PFSK-1 (cell line): ENCODE data around the gene ICE2.

Experiments
- FOXP2 ChIP-seq: optimal IDR thresholded peaks from 2 replicates; pipeline ENCODE3; 2011; ENCODE audit warnings: borderline replicate concordance, control low read depth, inconsistent platforms; ENCODE audit not compliant: insufficient read depth; ENCODE audit errors: extremely low read length, extremely low read depth
- POLR2AphosphoS5 ChIP-seq: IDR thresholded peaks from 2 replicates; pipeline ENCODE4 v1.6.1; 2012; ENCODE audit warnings: low read depth, mild to moderate bottlenecking, control low read depth, low read length, moderate library complexity
- SIN3A ChIP-seq: IDR thresholded peaks from 2 replicates; pipeline ENCODE4 v1.6.1; 2012; ENCODE audit warnings: mild to moderate bottlenecking, low read length, moderate library complexity, borderline replicate concordance; ENCODE audit not compliant: insufficient read depth
- TAF1 ChIP-seq: IDR thresholded peaks from 2 replicates; pipeline ENCODE4 v1.6.1; 2012; ENCODE audit warnings: low read length, control low read depth, borderline replicate concordance; ENCODE audit not compliant: insufficient read depth
- TF ChIP-seq, protein P1 (sequence below), 2 experiments: IDR thresholded peaks; 2 replicates each; pipeline versions ENCODE4 v1.6.1 to v1.8.0; 2011 to 2012; ENCODE audit warnings: low read depth in 2 of 2, low read length in 2 of 2, control low read depth in 1 of 2, inconsistent platforms in 1 of 2, mild to moderate bottlenecking in 1 of 2, moderate library complexity in 1 of 2; ENCODE audit not compliant: insufficient read depth in 1 of 2

DNA sequence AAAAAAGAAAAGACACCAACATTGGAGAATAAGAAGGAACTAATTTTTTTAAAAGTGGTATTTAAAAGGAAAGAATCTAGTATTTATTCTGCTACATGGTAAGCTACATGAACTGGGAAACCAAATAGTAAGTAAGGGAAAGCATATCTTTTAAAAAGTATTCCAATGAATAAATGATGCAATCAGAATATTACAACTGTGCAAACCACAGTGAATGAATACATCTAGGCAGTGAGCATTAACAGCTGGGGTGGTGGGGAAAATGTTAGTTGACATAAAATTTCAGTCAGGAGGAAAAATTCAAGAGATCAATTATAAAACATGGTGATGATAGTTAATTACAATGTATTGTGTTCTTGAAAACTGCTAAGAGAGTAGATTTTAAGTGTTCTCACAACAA is 16.9 kb downstream of the ICE2 start:
- TF ChIP-seq POLR2AphosphoS5 (no peak), TAF1 (no peak), FOXP2 (no peak), SIN3A (no peak)
- TF ChIP-seq, protein P1, sequence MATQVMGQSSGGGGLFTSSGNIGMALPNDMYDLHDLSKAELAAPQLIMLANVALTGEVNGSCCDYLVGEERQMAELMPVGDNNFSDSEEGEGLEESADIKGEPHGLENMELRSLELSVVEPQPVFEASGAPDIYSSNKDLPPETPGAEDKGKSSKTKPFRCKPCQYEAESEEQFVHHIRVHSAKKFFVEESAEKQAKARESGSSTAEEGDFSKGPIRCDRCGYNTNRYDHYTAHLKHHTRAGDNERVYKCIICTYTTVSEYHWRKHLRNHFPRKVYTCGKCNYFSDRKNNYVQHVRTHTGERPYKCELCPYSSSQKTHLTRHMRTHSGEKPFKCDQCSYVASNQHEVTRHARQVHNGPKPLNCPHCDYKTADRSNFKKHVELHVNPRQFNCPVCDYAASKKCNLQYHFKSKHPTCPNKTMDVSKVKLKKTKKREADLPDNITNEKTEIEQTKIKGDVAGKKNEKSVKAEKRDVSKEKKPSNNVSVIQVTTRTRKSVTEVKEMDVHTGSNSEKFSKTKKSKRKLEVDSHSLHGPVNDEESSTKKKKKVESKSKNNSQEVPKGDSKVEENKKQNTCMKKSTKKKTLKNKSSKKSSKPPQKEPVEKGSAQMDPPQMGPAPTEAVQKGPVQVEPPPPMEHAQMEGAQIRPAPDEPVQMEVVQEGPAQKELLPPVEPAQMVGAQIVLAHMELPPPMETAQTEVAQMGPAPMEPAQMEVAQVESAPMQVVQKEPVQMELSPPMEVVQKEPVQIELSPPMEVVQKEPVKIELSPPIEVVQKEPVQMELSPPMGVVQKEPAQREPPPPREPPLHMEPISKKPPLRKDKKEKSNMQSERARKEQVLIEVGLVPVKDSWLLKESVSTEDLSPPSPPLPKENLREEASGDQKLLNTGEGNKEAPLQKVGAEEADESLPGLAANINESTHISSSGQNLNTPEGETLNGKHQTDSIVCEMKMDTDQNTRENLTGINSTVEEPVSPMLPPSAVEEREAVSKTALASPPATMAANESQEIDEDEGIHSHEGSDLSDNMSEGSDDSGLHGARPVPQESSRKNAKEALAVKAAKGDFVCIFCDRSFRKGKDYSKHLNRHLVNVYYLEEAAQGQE (IDR thresholded peaks at IDR 0.05; ENCODE audit: insufficient read depth in 1 of 2, low read depth in 2 of 2, low read length in 2 of 2) = no peak
